Suprapubic skin (tissue), 4 donors: ENCODE results near the gene RBM12. TPM values are rescaled to one million over a fixed set of nuclear protein-coding genes. Genes with fewer than 3 reads are reported as not detected.

ENCODE experiments used
- DNase-seq, 2 donors: peaks; one replicate each; pipeline ENCODE4 v3.0.0-alpha.2; 2019; ENCODE audit warnings: low spot score in 2 of 2
- H3K27ac ChIP-seq: fragments of 200-600 bp; sonication (generic); one replicate; pipeline ENCODE4 v1.5.1; 2019
- H3K27me3 ChIP-seq: fragments of 200-600 bp; sonication (generic); one replicate; pipeline ENCODE4 v1.5.1; 2019
- H3K36me3 ChIP-seq: fragments of 200-600 bp; sonication (generic); one replicate; pipeline ENCODE4 v1.5.1; 2019
- H3K4me1 ChIP-seq: fragments of 200-600 bp; sonication (generic); one replicate; pipeline ENCODE4 v1.5.1; 2019
- H3K4me3 ChIP-seq: fragments of 200-600 bp; sonication (generic); one replicate; pipeline ENCODE4 v1.5.1; 2019; ENCODE audit warnings: mild to moderate bottlenecking
- H3K9me3 ChIP-seq: fragments of 200-600 bp; sonication (generic); one replicate; pipeline ENCODE4 v1.5.1; 2019
- EP300 ChIP-seq: sonication (generic); formaldehyde crosslinking; IDR thresholded peaks from one replicate; pipeline ENCODE4 v1.6.1; 2017; ENCODE audit warnings: antibody characterized with exemption
- POLR2A ChIP-seq, 2 donors: fragments of 450-650 bp; IDR thresholded peaks; one replicate each; pipeline ENCODE4 v1.6.1; 2017; ENCODE audit warnings: antibody characterized with exemption in 2 of 2, mild to moderate bottlenecking in 2 of 2, moderate library complexity in 2 of 2
- POLR2AphosphoS5 ChIP-seq, 3 donors: sonication (generic); formaldehyde crosslinking; IDR thresholded peaks; one replicate each; pipeline ENCODE4 v1.6.1; 2017; ENCODE audit warnings: antibody characterized with exemption in 3 of 3
- WGBS: methylation state at CpG from one replicate; pipeline ENCODE4 v1.1.5; 2018; 5-methylcytosine and 5-hydroxymethylcytosine counted together
- total RNA-seq, 4 donors: library from RNA; depleted of rRNA; stranded (reverse); fragments of >200 nt; gene quantifications; one replicate each; pipeline ENCODE4 v1.1.0, GENCODE V29; 2016
- TF ChIP-seq, protein P1 (sequence below), 2 donors: fragments of 200-600 bp in 1 of 2; fragments of 450-650 bp in 1 of 2; sonication (generic) in 1 of 2; IDR thresholded peaks; one replicate each; pipeline ENCODE4 v1.5.1; 2016 to 2019; ENCODE audit warnings: antibody characterized with exemption in 2 of 2, mild to moderate bottlenecking in 1 of 2, moderate library complexity in 1 of 2

RBM12 gene
- total RNA-seq, 4 donors from 2014 or later, result 21.6 to 38.7 (median 32.7) TPM

DNA sequence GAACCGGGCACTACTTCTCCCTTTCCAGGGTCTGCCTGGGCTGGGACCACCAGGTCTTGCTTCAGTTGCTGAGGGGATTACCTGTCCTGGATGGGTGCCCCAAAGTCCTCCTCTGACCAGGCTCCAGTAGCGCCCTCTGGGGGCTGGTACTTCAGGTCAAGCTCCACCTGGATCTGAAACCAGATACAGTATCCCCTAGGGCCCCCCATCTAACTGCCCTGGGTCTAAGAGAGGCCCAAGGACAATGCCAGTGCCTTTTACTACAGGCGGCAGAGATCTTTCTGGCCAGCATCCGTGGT lies 60.3 kb downstream of the RBM12 start:
- DNase-seq, result peak in 1 of 2 donors; percentile 41
- Histone ChIP-seq H3K36me3 (no peaks in the 10 kb centered on the region), H3K9me3 (no peaks in the 10 kb centered on the region), H3K4me1 (peaks cover 20% of the 10 kb centered on the region), H3K27me3 (peaks cover 20% of the 10 kb centered on the region), H3K4me3 (no peak overlapping the region), H3K27ac (no peak overlapping the region)
- no peak for TF ChIP-seq POLR2A (IDR thresholded peaks at IDR 0.05)
- TF ChIP-seq, protein P1, sequence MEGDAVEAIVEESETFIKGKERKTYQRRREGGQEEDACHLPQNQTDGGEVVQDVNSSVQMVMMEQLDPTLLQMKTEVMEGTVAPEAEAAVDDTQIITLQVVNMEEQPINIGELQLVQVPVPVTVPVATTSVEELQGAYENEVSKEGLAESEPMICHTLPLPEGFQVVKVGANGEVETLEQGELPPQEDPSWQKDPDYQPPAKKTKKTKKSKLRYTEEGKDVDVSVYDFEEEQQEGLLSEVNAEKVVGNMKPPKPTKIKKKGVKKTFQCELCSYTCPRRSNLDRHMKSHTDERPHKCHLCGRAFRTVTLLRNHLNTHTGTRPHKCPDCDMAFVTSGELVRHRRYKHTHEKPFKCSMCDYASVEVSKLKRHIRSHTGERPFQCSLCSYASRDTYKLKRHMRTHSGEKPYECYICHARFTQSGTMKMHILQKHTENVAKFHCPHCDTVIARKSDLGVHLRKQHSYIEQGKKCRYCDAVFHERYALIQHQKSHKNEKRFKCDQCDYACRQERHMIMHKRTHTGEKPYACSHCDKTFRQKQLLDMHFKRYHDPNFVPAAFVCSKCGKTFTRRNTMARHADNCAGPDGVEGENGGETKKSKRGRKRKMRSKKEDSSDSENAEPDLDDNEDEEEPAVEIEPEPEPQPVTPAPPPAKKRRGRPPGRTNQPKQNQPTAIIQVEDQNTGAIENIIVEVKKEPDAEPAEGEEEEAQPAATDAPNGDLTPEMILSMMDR (IDR thresholded peaks at IDR 0.05), result no peak
- no peak for TF ChIP-seq EP300
- no peak for TF ChIP-seq POLR2AphosphoS5 (IDR thresholded peaks at IDR 0.05)
- 62% methylated on average over 4 of the region's 4 CpGs for WGBS

DNA sequence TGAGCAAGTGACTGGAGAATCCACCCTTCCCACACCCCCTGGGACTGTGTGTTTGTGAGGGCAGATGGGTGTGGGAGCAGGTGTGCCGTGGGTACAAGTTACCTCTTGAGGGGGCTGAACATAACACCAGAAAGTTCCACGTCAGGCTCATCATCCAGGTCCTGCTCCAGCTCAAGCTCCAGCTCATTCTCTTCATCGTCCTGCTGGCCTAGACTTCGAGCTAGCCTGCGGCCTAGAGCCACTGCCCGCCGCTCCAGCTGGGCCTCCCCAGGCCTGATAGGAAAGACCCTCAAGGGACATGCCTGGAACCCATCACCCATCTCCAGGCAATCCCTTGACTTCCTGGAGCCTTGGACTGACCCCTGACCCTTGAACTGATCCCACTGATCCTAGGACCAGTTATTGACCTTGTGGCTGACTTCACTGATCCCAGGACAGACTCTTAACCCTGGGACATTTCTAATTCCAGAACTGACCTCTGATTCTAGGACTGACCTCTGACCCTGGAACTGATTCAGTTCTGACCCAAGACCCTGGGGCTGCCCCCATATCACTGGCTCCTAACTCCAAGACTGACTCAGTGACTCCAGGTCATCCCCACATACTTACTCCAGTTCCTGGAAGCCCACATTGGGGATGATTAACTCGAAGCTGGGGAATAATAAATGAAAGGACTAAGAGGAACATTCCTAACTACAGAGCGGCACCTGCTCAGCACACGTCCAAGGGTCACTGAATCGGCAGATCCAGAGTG lies 60.8 kb downstream of the RBM12 start:
- no peak overlapping the region for H3K4me3 ChIP-seq
- whole genome bisulfite sequencing, result 91% methylated on average over 10 of the region's 11 CpGs
- H3K4me1 ChIP-seq, result peaks cover 20% of the 10 kb centered on the region
- H3K9me3 ChIP-seq, result no peaks in the 10 kb centered on the region
- no peak overlapping the region for H3K27ac ChIP-seq
- no peak for TF ChIP-seq POLR2AphosphoS5 (IDR thresholded peaks at IDR 0.05)
- TF ChIP-seq, protein P1 (IDR thresholded peaks at IDR 0.05), result no peak
- TF ChIP-seq POLR2A (IDR thresholded peaks at IDR 0.05), result no peak
- no peak for TF ChIP-seq EP300
- peaks cover 20% of the 10 kb centered on the region for H3K27me3 ChIP-seq
- no peaks in the 10 kb centered on the region for H3K36me3 ChIP-seq
- peak in 1 of 2 donors; percentile 21 for DNase-seq

DNA sequence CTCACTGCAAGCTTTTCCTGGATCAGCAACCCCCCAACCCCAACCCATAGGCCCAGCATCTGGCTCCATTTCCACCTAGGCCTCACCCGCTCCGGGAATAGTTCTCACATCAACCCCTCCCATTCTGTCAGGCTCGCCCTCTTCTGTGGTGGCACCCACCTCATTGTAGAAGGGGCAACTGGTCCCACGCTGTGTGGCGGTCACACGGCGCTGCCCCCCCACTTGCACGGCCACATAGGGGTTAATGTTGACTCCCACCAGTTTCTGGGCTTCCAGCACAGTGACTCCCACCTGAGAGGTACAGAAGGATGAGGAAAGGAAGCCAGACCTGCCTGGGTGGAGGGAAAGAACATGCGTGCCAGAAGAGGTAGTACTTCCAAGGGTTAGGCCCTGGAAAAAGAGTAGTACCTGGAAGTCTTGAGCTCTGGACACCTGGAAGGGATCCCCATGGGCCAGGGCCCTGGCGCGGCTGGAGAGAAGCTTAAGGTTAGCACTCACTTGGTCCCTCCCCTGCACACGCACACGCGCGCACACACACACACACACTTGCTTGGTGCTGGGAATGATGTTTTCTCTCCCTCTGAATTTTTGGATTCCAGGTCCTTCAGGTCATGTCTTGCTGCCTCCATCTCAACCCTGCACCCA lies 61.7 kb downstream of the RBM12 start:
- Histone ChIP-seq H3K9me3 (no peaks in the 10 kb centered on the region), H3K36me3 (no peaks in the 10 kb centered on the region), H3K27me3 (peaks cover 20% of the 10 kb centered on the region), H3K4me1 (peaks cover 20% of the 10 kb centered on the region), H3K4me3 (no peak overlapping the region), H3K27ac (no peak overlapping the region)
- 97% methylated on average over 15 of the region's 15 CpGs for WGBS
- TF ChIP-seq, protein P1 (IDR thresholded peaks at IDR 0.05), result no peak
- TF ChIP-seq EP300 (no peak), POLR2AphosphoS5 (IDR thresholded peaks at IDR 0.05) (no peak), POLR2A (IDR thresholded peaks at IDR 0.05) (no peak)
- no peak for DNase-seq

DNA sequence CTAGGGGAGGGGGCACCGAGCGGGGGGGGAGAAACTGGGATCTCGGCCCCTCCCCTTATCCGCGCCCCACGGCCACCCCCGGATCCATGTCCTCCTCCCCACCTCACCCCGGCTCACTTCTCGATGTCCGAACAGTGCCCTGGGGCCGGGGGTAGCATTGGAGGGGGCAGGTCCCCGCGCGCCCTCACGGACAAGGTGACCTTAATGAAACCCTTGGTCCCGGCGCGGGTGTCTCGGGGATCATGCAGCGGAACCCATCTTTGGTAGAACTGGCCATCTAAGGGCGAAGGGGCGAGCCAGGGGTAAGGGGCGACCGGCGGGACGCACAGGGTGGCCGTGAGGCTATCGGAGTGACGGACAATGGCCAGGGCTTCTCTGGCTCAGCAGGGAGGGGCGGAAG lies 62.7 kb downstream of the RBM12 start:
- Histone ChIP-seq H3K4me3 (peak overlapping the region; percentile 60), H3K9me3 (no peaks in the 10 kb centered on the region), H3K36me3 (no peaks in the 10 kb centered on the region), H3K27ac (no peak overlapping the region), H3K27me3 (peaks cover 20% of the 10 kb centered on the region), H3K4me1 (peaks cover 20% of the 10 kb centered on the region)
- TF ChIP-seq EP300 (no peak), POLR2AphosphoS5 (IDR thresholded peaks at IDR 0.05) (no peak), POLR2A (IDR thresholded peaks at IDR 0.05) (no peak)
- TF ChIP-seq, protein P1 (IDR thresholded peaks at IDR 0.05), result no peak
- WGBS, result no CpG with 5 or more reads among the region's 30 CpGs
- no peak for DNase-seq
